Ishikawa (cell line): ENCODE measurements around the gene SLIT3.

Experiments used
- EP300 ChIP-seq: IDR thresholded peaks from 2 replicates; pipeline ENCODE4 v1.6.1; 2012; ENCODE audit warnings: borderline replicate concordance
- RAD21 ChIP-seq: IDR thresholded peaks from 2 replicates; pipeline ENCODE4 v1.6.1; 2012; ENCODE audit warnings: low read depth
- ZBTB7A ChIP-seq: IDR thresholded peaks from 2 replicates; pipeline ENCODE4 v1.6.1; 2012; ENCODE audit warnings: low read depth

- TF ChIP-seq ZBTB7A (no peak), RAD21 (no peak), EP300 (no peak)
Observed at GRCh38 chr5:168951356-168951755, 349.6 kb downstream of the SLIT3 start.
